Activated naive CD4-positive, alpha-beta T cell treated with anti-CD3 and anti-CD28 coated beads, Interleukin-2, amount 50 U/mL, for 24 hours (primary cell): ENCODE results near the gene CLEC2A.
"Not testable (repeated sequence)": the region's sequence is repeated elsewhere in the genome, so short reads cannot be mapped to it uniquely, and the experiment has no call there.

ENCODE experiments used
- H3K27ac Mint-ChIP-seq: one replicate; pipeline ENCODE4 v1.8.0; 2021; ENCODE audit warnings: mild to moderate bottlenecking, mixed read lengths
- H3K27me3 Mint-ChIP-seq: one replicate; pipeline ENCODE4 v1.8.0; 2021; ENCODE audit warnings: mixed read lengths
- H3K36me3 Mint-ChIP-seq: one replicate; pipeline ENCODE4 v1.8.0; 2021; ENCODE audit warnings: mixed read lengths
- H3K4me1 Mint-ChIP-seq: one replicate; pipeline ENCODE4 v1.8.0; 2021; ENCODE audit warnings: mixed read lengths
- H3K4me3 Mint-ChIP-seq: one replicate; pipeline ENCODE4 v1.8.0; 2021; ENCODE audit warnings: mild to moderate bottlenecking, mixed read lengths
- H3K9me3 Mint-ChIP-seq: one replicate; pipeline ENCODE4 v1.8.0; 2021; ENCODE audit warnings: mixed read lengths

CLEC2A gene

DNA sequence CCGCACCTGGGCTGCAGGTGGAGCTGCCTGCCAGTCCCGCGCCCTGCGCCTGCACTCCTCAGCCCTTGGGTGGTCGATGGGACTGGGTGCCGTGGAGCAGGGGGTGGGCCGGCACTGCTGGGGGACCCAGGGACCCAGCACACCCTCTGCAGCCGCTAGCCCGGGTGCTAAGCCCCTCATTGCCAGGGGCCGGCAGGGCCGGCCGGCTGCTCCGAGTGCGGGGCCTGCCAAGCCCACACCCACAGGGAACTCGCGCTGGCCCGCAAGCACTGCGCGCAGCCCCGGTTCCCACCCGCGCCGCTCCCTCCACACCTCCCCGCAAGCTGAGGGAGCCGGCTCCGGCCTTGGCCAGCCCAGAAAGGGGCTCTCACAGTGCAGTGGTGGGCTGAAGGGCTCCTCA is 56.0 kb downstream of the CLEC2A start:
- H3K27ac Mint-ChIP-seq, H3K36me3 Mint-ChIP-seq, H3K27me3 Mint-ChIP-seq, H3K4me3 Mint-ChIP-seq, H3K9me3 Mint-ChIP-seq: not testable (repeated sequence)
- peaks cover 14% of the 10 kb centered on the region for H3K4me1 Mint-ChIP-seq

DNA sequence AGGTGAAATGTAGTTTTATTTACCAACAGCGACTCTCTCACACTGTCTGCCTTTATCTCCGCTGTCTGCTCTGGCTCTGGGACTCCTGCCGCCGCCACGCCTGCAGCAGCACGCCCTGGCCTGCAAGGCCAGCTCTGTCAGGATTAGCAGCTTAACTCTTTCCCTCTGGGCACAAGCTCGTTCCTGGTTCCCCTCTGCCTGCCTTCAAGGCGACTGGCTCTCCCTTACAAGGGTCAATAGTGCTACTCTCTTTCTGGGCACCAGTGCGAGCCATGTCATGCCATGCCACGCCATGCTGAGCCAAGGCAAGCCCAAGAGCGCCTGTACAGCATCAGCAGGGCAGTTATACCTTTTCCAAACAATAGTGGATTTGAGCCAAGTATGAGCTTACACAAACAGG is 59.4 kb downstream of the CLEC2A start:
- H3K4me1 Mint-ChIP-seq = peaks cover 23% of the 10 kb centered on the region
- no peaks in the 10 kb centered on the region for H3K27me3 Mint-ChIP-seq
- H3K4me3 Mint-ChIP-seq = no peak overlapping the region
- H3K27ac Mint-ChIP-seq = no peak overlapping the region
- no peaks in the 10 kb centered on the region for H3K36me3 Mint-ChIP-seq
- H3K9me3 Mint-ChIP-seq = no peaks in the 10 kb centered on the region

DNA sequence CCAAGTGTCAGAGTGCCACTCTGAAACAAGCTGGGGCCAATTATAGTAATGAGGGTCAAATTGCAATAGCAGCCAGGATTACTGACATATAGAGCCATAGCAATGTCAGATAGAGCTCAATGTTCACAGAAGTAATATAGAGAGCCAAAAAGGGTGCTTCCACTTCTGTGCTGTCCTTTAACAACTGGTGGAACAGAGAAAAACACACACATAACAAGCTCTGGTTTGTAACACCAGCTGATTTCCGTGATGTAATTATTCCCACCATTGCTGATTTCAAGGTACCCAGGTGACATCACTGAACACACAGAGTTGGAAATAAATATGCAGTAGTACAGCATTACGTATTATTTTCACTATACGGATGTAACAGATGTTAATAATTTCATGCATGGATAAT is 60.0 kb downstream of the CLEC2A start:
- Mint-ChIP-seq H3K4me1 (peaks cover 23% of the 10 kb centered on the region), H3K9me3 (no peaks in the 10 kb centered on the region), H3K36me3 (no peaks in the 10 kb centered on the region), H3K4me3 (no peak overlapping the region), H3K27ac (no peak overlapping the region), H3K27me3 (no peaks in the 10 kb centered on the region)

GRCh38 chr12:9870286-9870866 is 61.8 kb downstream of the CLEC2A start:
- Mint-ChIP-seq H3K4me1 (peaks cover 25% of the 10 kb centered on the region), H3K9me3 (no peaks in the 10 kb centered on the region), H3K4me3 (peak overlapping the region; percentile 98), H3K36me3 (no peaks in the 10 kb centered on the region), H3K27ac (peak overlapping the region; percentile 100), H3K27me3 (no peaks in the 10 kb centered on the region)

DNA sequence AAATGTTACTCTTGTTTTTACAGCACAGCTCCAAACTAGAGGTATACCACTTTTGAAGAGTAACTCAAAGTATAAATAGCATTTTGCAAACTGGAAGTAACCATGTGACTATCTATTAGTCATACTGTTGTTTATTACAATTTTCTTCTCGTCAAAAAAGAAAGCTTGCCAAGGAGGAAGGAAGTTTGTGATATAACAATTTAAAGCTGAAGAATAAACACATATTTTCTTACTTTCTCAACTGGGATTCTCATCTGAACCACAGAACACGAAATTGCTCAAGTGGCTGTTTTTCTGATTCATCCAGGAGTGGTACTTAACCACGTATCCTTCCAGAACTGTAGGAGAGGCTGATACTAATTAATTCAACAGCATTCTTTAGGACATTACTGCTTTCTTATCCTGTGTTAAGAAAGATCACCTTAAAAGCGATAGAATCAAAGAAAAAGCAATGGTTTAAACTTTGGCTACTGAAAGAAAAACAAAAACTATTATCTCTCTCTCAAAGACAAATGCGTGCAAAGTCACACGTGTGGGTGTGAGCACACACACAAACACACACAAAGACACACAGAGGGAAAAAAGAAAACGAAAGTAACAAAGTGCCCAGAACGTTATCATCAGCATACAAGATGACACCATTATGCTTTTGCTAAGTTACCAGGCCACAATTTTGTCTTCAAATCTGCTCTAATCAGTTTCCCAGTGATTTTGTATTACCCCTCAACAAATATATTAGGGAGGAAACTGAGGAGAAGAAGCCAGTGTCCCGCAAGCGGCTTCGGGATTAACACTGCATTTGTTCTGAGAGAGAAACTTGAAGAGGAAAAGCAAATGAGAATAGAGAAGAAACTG is 62.6 kb downstream of the CLEC2A start, which contains the start of gene CLEC2B:
Gene CLEC2B (minus strand): TSS at position 48 of the 855 bp plus-strand sequence.
- Mint-ChIP-seq H3K36me3 (no peaks in the 10 kb centered on the region), H3K27me3 (no peaks in the 10 kb centered on the region), H3K9me3 (no peaks in the 10 kb centered on the region), H3K4me1 (peaks cover 33% of the 10 kb centered on the region), H3K27ac (peak within 1 kb of the TSS; percentile 100), H3K4me3 (peak within 1 kb of the TSS; percentile 98)

DNA sequence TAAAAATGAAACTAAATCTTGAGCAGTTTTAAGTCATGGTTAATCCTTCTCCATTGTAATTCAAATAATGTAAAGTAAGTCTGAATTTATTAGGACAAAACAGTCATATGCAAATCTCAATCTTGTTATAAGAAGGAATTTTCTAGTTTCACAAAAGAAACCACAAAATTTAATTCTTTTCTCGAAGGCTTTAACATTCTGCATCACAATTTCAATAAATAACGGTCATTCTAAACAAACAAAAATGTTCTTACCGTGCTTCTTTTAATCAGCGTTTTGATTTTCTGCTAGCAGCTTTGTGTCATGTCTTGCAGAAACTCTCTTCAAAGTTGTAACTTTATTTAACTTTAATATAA is 63.2 kb downstream of the CLEC2A start:
- H3K36me3 Mint-ChIP-seq = peaks cover 4% of the 10 kb centered on the region
- peak overlapping the region; percentile 98 for H3K4me3 Mint-ChIP-seq
- H3K27ac Mint-ChIP-seq = peak overlapping the region; percentile 100
- H3K27me3 Mint-ChIP-seq = no peaks in the 10 kb centered on the region
- peaks cover 39% of the 10 kb centered on the region for H3K4me1 Mint-ChIP-seq
- H3K9me3 Mint-ChIP-seq = no peaks in the 10 kb centered on the region

GRCh38 chr12:9868311-9868801 is 63.8 kb downstream of the CLEC2A start:
- Mint-ChIP-seq H3K36me3 (peaks cover 10% of the 10 kb centered on the region), H3K4me3 (peak overlapping the region; percentile 98), H3K27me3 (no peaks in the 10 kb centered on the region), H3K9me3 (peaks cover 5% of the 10 kb centered on the region), H3K27ac (peak overlapping the region; percentile 100), H3K4me1 (peaks cover 42% of the 10 kb centered on the region)

DNA sequence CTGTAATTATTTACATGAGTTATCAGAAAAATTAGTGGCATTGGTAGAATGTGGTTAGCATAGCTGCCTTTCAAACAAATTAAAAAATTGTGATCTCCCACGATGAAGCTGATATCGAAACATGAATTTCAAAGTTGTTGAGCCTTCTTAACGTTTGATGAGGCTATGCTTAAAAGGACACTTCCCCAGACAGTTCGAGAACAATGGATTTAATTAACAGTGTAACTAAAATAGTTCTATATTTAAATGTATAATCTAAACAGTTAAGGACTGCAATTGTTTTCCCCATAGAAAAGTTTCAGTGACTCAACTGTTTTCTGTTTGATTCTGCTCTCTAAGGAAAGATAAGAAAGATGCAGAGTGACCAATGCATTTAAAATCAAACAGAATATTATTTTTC is 64.6 kb downstream of the CLEC2A start:
- peaks cover 50% of the 10 kb centered on the region for H3K4me1 Mint-ChIP-seq
- peaks cover 18% of the 10 kb centered on the region for H3K36me3 Mint-ChIP-seq
- H3K27ac Mint-ChIP-seq = peak overlapping the region; percentile 95
- no peaks in the 10 kb centered on the region for H3K27me3 Mint-ChIP-seq
- H3K4me3 Mint-ChIP-seq = peak overlapping the region; percentile 96
- peaks cover 9% of the 10 kb centered on the region for H3K9me3 Mint-ChIP-seq

DNA sequence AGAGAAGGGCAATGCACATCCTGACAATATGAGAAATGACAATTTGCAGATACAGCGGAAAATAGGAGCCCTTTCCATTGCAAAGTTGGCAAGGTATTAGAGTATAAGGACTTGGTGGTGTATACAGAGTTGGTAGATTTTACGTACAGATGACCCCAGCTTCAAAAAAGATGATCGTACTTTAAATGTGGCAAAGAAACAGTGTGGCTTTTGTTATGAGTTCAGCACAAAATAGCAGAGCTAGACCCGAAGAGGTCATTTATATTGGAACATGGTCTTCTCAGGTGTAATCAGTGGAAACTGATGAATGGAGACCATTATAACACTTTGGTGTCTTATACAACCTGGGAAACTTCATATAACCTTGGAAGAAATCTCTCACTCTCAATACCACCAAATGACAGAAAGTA is 65.3 kb downstream of the CLEC2A start:
- peaks cover 52% of the 10 kb centered on the region for H3K4me1 Mint-ChIP-seq
- peaks cover 21% of the 10 kb centered on the region for H3K36me3 Mint-ChIP-seq
- H3K9me3 Mint-ChIP-seq = peaks cover 9% of the 10 kb centered on the region
- H3K4me3 Mint-ChIP-seq = peak overlapping the region; percentile 96
- peak overlapping the region; percentile 95 for H3K27ac Mint-ChIP-seq
- no peaks in the 10 kb centered on the region for H3K27me3 Mint-ChIP-seq

GRCh38 chr12:9864913-9865675 is 67.1 kb downstream of the CLEC2A start:
- Mint-ChIP-seq H3K27me3 (no peaks in the 10 kb centered on the region), H3K9me3 (peaks cover 9% of the 10 kb centered on the region), H3K36me3 (peaks cover 25% of the 10 kb centered on the region), H3K4me1 (peaks cover 54% of the 10 kb centered on the region), H3K27ac (peak overlapping the region; percentile 91), H3K4me3 (peak overlapping the region; percentile 96)
